ENCODE data around the gene KANK3. TPM values are rescaled to one million over a fixed set of nuclear protein-coding genes. Genes with fewer than 3 reads are reported as not detected.

The KANK3 gene
- total RNA-seq, 2 donors from 2014 or later: 15.4 to 23.8 TPM

DNA sequence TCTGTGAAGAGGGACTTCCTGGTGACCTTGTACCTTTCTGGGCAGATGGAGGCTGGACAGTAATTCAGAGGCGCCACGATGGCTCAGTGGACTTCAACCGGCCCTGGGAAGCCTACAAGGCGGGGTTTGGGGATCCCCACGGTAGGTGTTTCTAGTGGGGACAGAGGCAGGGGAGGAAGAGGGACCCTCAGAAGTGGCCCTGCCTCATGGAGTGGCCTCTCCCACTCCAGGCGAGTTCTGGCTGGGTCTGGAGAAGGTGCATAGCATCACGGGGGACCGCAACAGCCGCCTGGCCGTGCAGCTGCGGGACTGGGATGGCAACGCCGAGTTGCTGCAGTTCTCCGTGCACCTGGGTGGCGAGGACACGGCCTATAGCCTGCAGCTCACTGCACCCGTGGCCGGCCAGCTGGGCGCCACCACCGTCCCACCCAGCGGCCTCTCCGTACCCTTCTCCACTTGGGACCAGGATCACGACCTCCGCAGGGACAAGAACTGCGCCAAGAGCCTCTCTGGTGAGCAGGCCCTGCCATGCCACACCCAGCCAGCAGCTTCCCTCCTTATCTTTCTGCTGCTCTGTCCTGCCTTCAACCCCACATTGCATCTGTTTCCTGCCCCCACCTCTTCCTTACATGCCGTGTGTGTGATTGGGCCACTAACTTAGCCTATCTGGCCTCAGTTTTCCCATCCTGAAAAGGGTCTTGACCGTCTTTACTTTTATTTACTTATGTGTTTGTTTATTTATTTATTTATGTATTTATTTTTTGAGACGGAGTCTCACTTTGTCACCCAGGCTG is 28.1 kb upstream of the KANK3 start:
- 85% methylated on average over 20 of the region's 28 CpGs for WGBS
- no peak overlapping the region for H3K4me3 ChIP-seq

GRCh38 chr19:8370176-8371010 is 27.3 kb upstream of the KANK3 start:
- no peak for DNase-seq (ENCODE audit: low spot score)
- Histone ChIP-seq H3K36me3 (no peaks in the 10 kb centered on the region), H3K4me1 (replicated peaks) (peaks cover 10% of the 10 kb centered on the region), H3K4me3 (no peak overlapping the region), H3K27ac (no peak overlapping the region), H3K9me3 (no peaks in the 10 kb centered on the region), H3K27me3 (replicated peaks; ENCODE audit: insufficient read depth) (no peaks in the 10 kb centered on the region)
- 85% methylated on average over 19 of the region's 19 CpGs for WGBS
- TF ChIP-seq POLR2A (IDR thresholded peaks at IDR 0.05) (no peak), POLR2AphosphoS5 (IDR thresholded peaks at IDR 0.05) (no peak)
- TF ChIP-seq, protein P1, sequence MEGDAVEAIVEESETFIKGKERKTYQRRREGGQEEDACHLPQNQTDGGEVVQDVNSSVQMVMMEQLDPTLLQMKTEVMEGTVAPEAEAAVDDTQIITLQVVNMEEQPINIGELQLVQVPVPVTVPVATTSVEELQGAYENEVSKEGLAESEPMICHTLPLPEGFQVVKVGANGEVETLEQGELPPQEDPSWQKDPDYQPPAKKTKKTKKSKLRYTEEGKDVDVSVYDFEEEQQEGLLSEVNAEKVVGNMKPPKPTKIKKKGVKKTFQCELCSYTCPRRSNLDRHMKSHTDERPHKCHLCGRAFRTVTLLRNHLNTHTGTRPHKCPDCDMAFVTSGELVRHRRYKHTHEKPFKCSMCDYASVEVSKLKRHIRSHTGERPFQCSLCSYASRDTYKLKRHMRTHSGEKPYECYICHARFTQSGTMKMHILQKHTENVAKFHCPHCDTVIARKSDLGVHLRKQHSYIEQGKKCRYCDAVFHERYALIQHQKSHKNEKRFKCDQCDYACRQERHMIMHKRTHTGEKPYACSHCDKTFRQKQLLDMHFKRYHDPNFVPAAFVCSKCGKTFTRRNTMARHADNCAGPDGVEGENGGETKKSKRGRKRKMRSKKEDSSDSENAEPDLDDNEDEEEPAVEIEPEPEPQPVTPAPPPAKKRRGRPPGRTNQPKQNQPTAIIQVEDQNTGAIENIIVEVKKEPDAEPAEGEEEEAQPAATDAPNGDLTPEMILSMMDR (IDR thresholded peaks at IDR 0.05): no peak
- intact Hi-C loops (cut with DNase I): no loop called here

More for the DNA sequence above, 28.1 kb upstream of the KANK3 start:
- no peak for DNase-seq (ENCODE audit: low spot score)
- peaks cover 10% of the 10 kb centered on the region for H3K4me1 ChIP-seq (replicated peaks)
- H3K36me3 ChIP-seq: no peaks in the 10 kb centered on the region
- no peaks in the 10 kb centered on the region for H3K27me3 ChIP-seq (replicated peaks; ENCODE audit: insufficient read depth)
- no peak overlapping the region for H3K27ac ChIP-seq
- intact Hi-C loops (cut with DNase I): no loop called here
- TF ChIP-seq POLR2AphosphoS5 (IDR thresholded peaks at IDR 0.05) (no peak), POLR2A (IDR thresholded peaks at IDR 0.05) (no peak)
- TF ChIP-seq, protein P1 (IDR thresholded peaks at IDR 0.05): no peak
- H3K9me3 ChIP-seq: no peaks in the 10 kb centered on the region

GRCh38 chr19:8367327-8368001 is 24.4 kb upstream of the KANK3 start:
- intact Hi-C loops (cut with DNase I): no loop called here
- DNase-seq (ENCODE audit: low spot score): peak; percentile 53
- Histone ChIP-seq H3K27ac (peak overlapping the region in 1 of 2 donors; percentile 37), H3K4me3 (no peak overlapping the region), H3K4me1 (replicated peaks) (peaks cover 10% of the 10 kb centered on the region), H3K36me3 (no peaks in the 10 kb centered on the region), H3K27me3 (replicated peaks; ENCODE audit: insufficient read depth) (no peaks in the 10 kb centered on the region), H3K9me3 (no peaks in the 10 kb centered on the region)
- WGBS: 21% methylated on average over 23 of the region's 23 CpGs
- TF ChIP-seq, protein P1 (IDR thresholded peaks at IDR 0.05): no peak
- no peak for TF ChIP-seq POLR2A (IDR thresholded peaks at IDR 0.05)
- peak; percentile 53 for TF ChIP-seq POLR2AphosphoS5 (IDR thresholded peaks at IDR 0.05)

GRCh38 chr19:8366961-8367326 is 23.9 kb upstream of the KANK3 start:
- no peak for DNase-seq (ENCODE audit: low spot score)
- no peaks in the 10 kb centered on the region for H3K36me3 ChIP-seq
- 55% methylated on average over 13 of the region's 13 CpGs for WGBS
- peak overlapping the region in 1 of 2 donors; percentile 37 for H3K27ac ChIP-seq
- H3K9me3 ChIP-seq: no peaks in the 10 kb centered on the region
- H3K4me1 ChIP-seq (replicated peaks): peaks cover 10% of the 10 kb centered on the region
- no peak overlapping the region for H3K4me3 ChIP-seq
- no peaks in the 10 kb centered on the region for H3K27me3 ChIP-seq (replicated peaks; ENCODE audit: insufficient read depth)
- intact Hi-C loops (cut with DNase I): no loop called here
- TF ChIP-seq, protein P1 (IDR thresholded peaks at IDR 0.05): no peak
- TF ChIP-seq POLR2AphosphoS5 (IDR thresholded peaks at IDR 0.05) (no peak), POLR2A (IDR thresholded peaks at IDR 0.05) (no peak)

All from prostate gland (tissue), 2 donors.